NB4 (cell line): ENCODE data around the gene CC2D2B.

Source experiments
- CTCF ChIP-seq: IDR thresholded peaks from one replicate; pipeline ENCODE4 v1.5.1; 2012; ENCODE audit warnings: low read depth, low read length
- MAX ChIP-seq: IDR thresholded peaks from 2 replicates; pipeline ENCODE4 v1.6.1; 2011; ENCODE audit warnings: low read depth, low read length
- POLR2A ChIP-seq: IDR thresholded peaks from 2 replicates; pipeline ENCODE4 v1.6.1; 2011; ENCODE audit warnings: mild to moderate bottlenecking; ENCODE audit not compliant: insufficient read length; ENCODE audit errors: extremely low read depth

GRCh38 chr10:95873651-95874050 lies 34.1 kb upstream of the CC2D2B start:
- no peak for TF ChIP-seq POLR2A
- no peak for TF ChIP-seq CTCF
- no peak for TF ChIP-seq MAX
